H7 (cell line): ENCODE measurements around the gene CYP2A7. TPM values are rescaled to one million over a fixed set of nuclear protein-coding genes. Genes with fewer than 3 reads are reported as not detected.
"Not testable (repeated sequence)": the region's sequence is repeated elsewhere in the genome, so short reads cannot be mapped to it uniquely, and the experiment has no call there.

Source experiments
- DNase-seq: peaks from one replicate; pipeline ENCODE4 v3.0.0; 2012
- H3K27me3 ChIP-seq: 2 replicates; pipeline ENCODE4 v1.6.0; 2011; ENCODE audit warnings: mild to moderate bottlenecking, low read length; ENCODE audit not compliant: control insufficient read depth, insufficient read depth
- H3K36me3 ChIP-seq: replicated peaks from 2 replicates; pipeline ENCODE4 v1.5.1; 2011; ENCODE audit warnings: low read length; ENCODE audit not compliant: control insufficient read depth, insufficient read depth
- H3K4me3 ChIP-seq: 2 replicates; pipeline ENCODE4 v1.5.1; 2011; ENCODE audit warnings: low read depth, mild to moderate bottlenecking, control low read depth, low read length, moderate library complexity; ENCODE audit not compliant: insufficient read depth
- total RNA-seq: library from RNA; depleted of rRNA; stranded (reverse); fragments of >200 nt; shearing (Covaris generic); gene quantifications from 2 replicates; pipeline ENCODE4 v1.2.3, GENCODE V29; 2014

CYP2A7 gene
- total RNA-seq, 1 experiment from 2014 or later: not detected

- DNase-seq, H3K4me3 ChIP-seq, H3K36me3 ChIP-seq, H3K27me3 ChIP-seq: not testable (repeated sequence)
These were observed 43.6 kb downstream of the CYP2A7 start for GRCh38 chr19:40838477-40838876.

GRCh38 chr19:40836754-40837429 is 45.1 kb downstream of the CYP2A7 start:
- no peak for DNase-seq
- Histone ChIP-seq H3K36me3 (no peaks in the 10 kb centered on the region), H3K27me3 (no peaks in the 10 kb centered on the region), H3K4me3 (no peak overlapping the region)

GRCh38 chr19:40833728-40834533 is 48.1 kb downstream of the CYP2A7 start:
- H3K36me3 ChIP-seq, H3K4me3 ChIP-seq, DNase-seq, H3K27me3 ChIP-seq: not testable (repeated sequence)

- H3K4me3 ChIP-seq, DNase-seq: not testable (repeated sequence)
These were observed 49.6 kb downstream of the CYP2A7 start for GRCh38 chr19:40832431-40832790.

GRCh38 chr19:40831502-40832430 is 50.3 kb downstream of the CYP2A7 start:
- Histone ChIP-seq H3K4me3 (no peak overlapping the region), H3K36me3 (no peaks in the 10 kb centered on the region), H3K27me3 (no peaks in the 10 kb centered on the region)
- no peak for DNase-seq

More at GRCh38 chr19:40832431-40832790, 49.6 kb downstream of the CYP2A7 start:
- not testable (repeated sequence) for H3K36me3 ChIP-seq, H3K27me3 ChIP-seq

- not testable (repeated sequence) for DNase-seq, H3K27me3 ChIP-seq, H3K36me3 ChIP-seq, H3K4me3 ChIP-seq
These were observed 51.3 kb downstream of the CYP2A7 start for GRCh38 chr19:40830741-40831140.

GRCh38 chr19:40829205-40829604 is 52.8 kb downstream of the CYP2A7 start:
- DNase-seq: no peak
- no peak overlapping the region for H3K4me3 ChIP-seq
- H3K27me3 ChIP-seq: no peaks in the 10 kb centered on the region
- no peaks in the 10 kb centered on the region for H3K36me3 ChIP-seq

- no peaks in the 10 kb centered on the region for H3K27me3 ChIP-seq
- no peak for DNase-seq
- no peak overlapping the region for H3K4me3 ChIP-seq
- no peaks in the 10 kb centered on the region for H3K36me3 ChIP-seq
These were observed 54.4 kb downstream of the CYP2A7 start for GRCh38 chr19:40827386-40828247.

GRCh38 chr19:40826699-40827385 is 55.2 kb downstream of the CYP2A7 start:
- not testable (repeated sequence) for H3K36me3 ChIP-seq, H3K27me3 ChIP-seq, H3K4me3 ChIP-seq, DNase-seq

- not testable (repeated sequence) for H3K27me3 ChIP-seq, DNase-seq, H3K4me3 ChIP-seq, H3K36me3 ChIP-seq
These were observed 55.7 kb downstream of the CYP2A7 start for GRCh38 chr19:40826312-40826698.

GRCh38 chr19:40825460-40826095 is 56.5 kb downstream of the CYP2A7 start:
- DNase-seq, H3K4me3 ChIP-seq, H3K27me3 ChIP-seq, H3K36me3 ChIP-seq: not testable (repeated sequence)
